Activated CD4-positive, alpha-beta T cell treated with anti-CD3 and anti-CD28 coated beads, Interleukin-2, Interleukin-4, amounts not matched to agents 100 ng/mL and 50 ng/mL, durations not matched to agents 16 hours and 8 hours (primary cell): ENCODE results near the gene TGFBRAP1.

ENCODE experiments used
- DNase-seq: peaks from one replicate; pipeline ENCODE4 v3.0.0-alpha.2; 2020; ENCODE audit warnings: low spot score

Gene TGFBRAP1

GRCh38 chr2:105309147-105309545 is 20.4 kb downstream of the TGFBRAP1 start:
- no peak for DNase-seq

GRCh38 chr2:105308382-105309146 is 21.0 kb downstream of the TGFBRAP1 start:
- no peak for DNase-seq

- no peak for DNase-seq
Measured at GRCh38 chr2:105307962-105308361, 21.6 kb downstream of the TGFBRAP1 start.

GRCh38 chr2:105307550-105307949 is 22.0 kb downstream of the TGFBRAP1 start:
- DNase-seq: no peak

GRCh38 chr2:105307146-105307545 is 22.4 kb downstream of the TGFBRAP1 start:
- DNase-seq: no peak

- DNase-seq: no peak
Measured at GRCh38 chr2:105301646-105302045, 27.9 kb downstream of the TGFBRAP1 start.

- DNase-seq: no peak
Measured at GRCh38 chr2:105299290-105299689, 30.2 kb downstream of the TGFBRAP1 start.

- no peak for DNase-seq
Measured at GRCh38 chr2:105298017-105298416, 31.5 kb downstream of the TGFBRAP1 start.

GRCh38 chr2:105297216-105297615 is 32.3 kb downstream of the TGFBRAP1 start:
- DNase-seq: no peak

- DNase-seq: no peak
Measured at GRCh38 chr2:105296017-105296611, 33.4 kb downstream of the TGFBRAP1 start.

GRCh38 chr2:105294844-105295481 is 34.6 kb downstream of the TGFBRAP1 start:
- peak; percentile 36 for DNase-seq

GRCh38 chr2:105294046-105294445 is 35.5 kb downstream of the TGFBRAP1 start:
- DNase-seq: no peak

- no peak for DNase-seq
Measured at GRCh38 chr2:105291981-105292380, 37.6 kb downstream of the TGFBRAP1 start.

GRCh38 chr2:105290981-105291660 is 38.4 kb downstream of the TGFBRAP1 start:
- DNase-seq: no peak

- DNase-seq: no peak
Measured at GRCh38 chr2:105288133-105288532, 41.4 kb downstream of the TGFBRAP1 start.

GRCh38 chr2:105287692-105288091 is 41.8 kb downstream of the TGFBRAP1 start:
- peak; percentile 15 for DNase-seq

GRCh38 chr2:105283532-105283931 is 46.0 kb downstream of the TGFBRAP1 start:
- DNase-seq: no peak

- DNase-seq: no peak
Measured at GRCh38 chr2:105280281-105280680, 49.3 kb downstream of the TGFBRAP1 start.

GRCh38 chr2:105279126-105279525 is 50.4 kb downstream of the TGFBRAP1 start:
- no peak for DNase-seq

GRCh38 chr2:105278654-105279053 is 50.9 kb downstream of the TGFBRAP1 start:
- no peak for DNase-seq

GRCh38 chr2:105274046-105274445 is 55.5 kb downstream of the TGFBRAP1 start:
- no peak for DNase-seq

- DNase-seq: no peak
Measured at GRCh38 chr2:105272176-105272575, 57.4 kb downstream of the TGFBRAP1 start.
